HG03108 (cell line): ENCODE results near the gene TSPO2.

Experiments used
- ATAC-seq: cut with Tn5 transposase; IDR thresholded peaks from one replicate; pipeline ENCODE4 v1.9.1; 2021; ENCODE audit warnings: moderate library complexity; ENCODE audit not compliant: unreplicated experiment

The TSPO2 gene

GRCh38 chr6:41027241-41027640, 15.0 kb upstream of the TSPO2 start:
- ATAC-seq, result no peak

GRCh38 chr6:41027799-41028560, 14.3 kb upstream of the TSPO2 start:
- peak; percentile 77 for ATAC-seq

- ATAC-seq, result peak; percentile 35
Measured at GRCh38 chr6:41028561-41029412, 13.5 kb upstream of the TSPO2 start.

GRCh38 chr6:41032830-41033229, 9.4 kb upstream of the TSPO2 start:
- ATAC-seq, result no peak

- ATAC-seq, result no peak
Measured at GRCh38 chr6:41033776-41034175, 8.5 kb upstream of the TSPO2 start.

- no peak for ATAC-seq
Measured at GRCh38 chr6:41036186-41036585, 6.1 kb upstream of the TSPO2 start.

GRCh38 chr6:41036601-41037000, 5.7 kb upstream of the TSPO2 start:
- ATAC-seq, result no peak

- no peak for ATAC-seq
Measured at GRCh38 chr6:41037107-41037900, 5.0 kb upstream of the TSPO2 start.

GRCh38 chr6:41038205-41038604, 4.1 kb upstream of the TSPO2 start:
- ATAC-seq, result no peak

GRCh38 chr6:41039060-41039998, 2.9 kb upstream of the TSPO2 start, which contains the start of gene UNC5CL:
Gene UNC5CL, minus strand, starts transcription at chr6:41039221. Its CDS starts 4,147 bp downstream, at chr6:41035074.
- no peak for ATAC-seq

- ATAC-seq, result no peak
Measured at GRCh38 chr6:41040101-41040939, 1.9 kb upstream of the TSPO2 start.

- ATAC-seq, result no peak
Measured at GRCh38 chr6:41040940-41041536, 1.2 kb upstream of the TSPO2 start.

GRCh38 chr6:41043151-41043550, 884 bp downstream of the TSPO2 start:
- no peak for ATAC-seq

GRCh38 chr6:41045664-41046063, 3.4 kb downstream of the TSPO2 start:
- ATAC-seq, result no peak

- ATAC-seq, result no peak
Measured at GRCh38 chr6:41046084-41046483, 3.8 kb downstream of the TSPO2 start.

- no peak for ATAC-seq
Measured at GRCh38 chr6:41047306-41047705, 5.0 kb downstream of the TSPO2 start.

GRCh38 chr6:41047745-41048732, 5.8 kb downstream of the TSPO2 start:
- ATAC-seq, result no peak

GRCh38 chr6:41049521-41049920, 7.3 kb downstream of the TSPO2 start:
- no peak for ATAC-seq
